Stimulated activated CD4-positive, alpha-beta T cell treated with anti-CD3 and anti-CD28 coated beads, Interleukin-2, amount 100 ng/mL, for 48 hours (primary cell): ENCODE results near the gene HSD17B3.
A peak's percentile ranks its signal among the peaks of the same experiment; 100 is the strongest.
"Not testable (repeated sequence)": the region's sequence is repeated elsewhere in the genome, so short reads cannot be mapped to it uniquely, and the experiment has no call there.

Source experiments
- DNase-seq, 2 donors: peaks; one replicate each; pipeline ENCODE4 v3.0.0-alpha.2; 2020

The HSD17B3 gene

GRCh38 chr9:96302021-96302420 lies at the start of gene HSD17B3:
Gene HSD17B3, minus strand, starts transcription at chr9:96302176. Its CDS starts 72 bp downstream, at chr9:96302104.
- DNase-seq, result no peak

DNA sequence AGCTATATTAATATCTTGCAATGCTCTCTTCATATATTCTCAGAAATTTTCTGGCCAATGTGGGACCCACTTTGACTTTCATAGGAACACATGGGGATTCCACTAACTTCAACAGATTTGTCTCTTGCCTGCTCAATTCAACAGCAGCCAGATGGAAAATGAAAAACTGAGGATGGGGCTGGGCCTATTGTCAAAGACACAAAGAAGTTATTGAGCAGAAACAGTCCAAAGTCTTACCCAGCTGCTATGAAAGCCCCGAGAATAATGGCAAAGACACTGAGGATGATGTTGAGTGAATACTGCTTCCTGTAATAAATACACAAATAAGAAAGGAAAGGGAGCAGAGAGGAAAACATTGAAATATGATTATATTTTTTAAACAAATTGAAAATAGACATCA lies 48.9 kb upstream of the HSD17B3 start:
- no peak for DNase-seq

DNA sequence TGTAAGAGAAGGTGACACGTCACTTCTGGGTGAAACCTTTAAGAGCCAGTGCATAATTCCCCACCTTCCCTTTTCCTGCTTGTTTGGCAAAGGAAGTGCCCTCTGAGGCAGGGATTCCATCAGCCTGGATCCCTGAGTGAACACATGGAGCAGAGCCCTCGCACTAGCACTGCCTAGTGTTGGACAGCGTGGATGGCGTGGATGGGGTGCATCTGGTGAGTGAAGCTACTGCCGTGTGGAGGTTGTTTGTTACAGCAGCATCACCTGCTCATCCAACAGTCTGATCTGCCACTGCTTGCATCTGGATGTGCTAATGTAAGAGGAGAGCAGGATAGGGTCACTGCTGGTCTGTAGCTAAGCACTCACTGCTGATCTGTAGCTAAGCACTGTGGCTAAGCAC lies 46.3 kb upstream of the HSD17B3 start:
- DNase-seq, result no peak

- no peak for DNase-seq
Observed at GRCh38 chr9:96345551-96345950, 43.6 kb upstream of the HSD17B3 start.

DNA sequence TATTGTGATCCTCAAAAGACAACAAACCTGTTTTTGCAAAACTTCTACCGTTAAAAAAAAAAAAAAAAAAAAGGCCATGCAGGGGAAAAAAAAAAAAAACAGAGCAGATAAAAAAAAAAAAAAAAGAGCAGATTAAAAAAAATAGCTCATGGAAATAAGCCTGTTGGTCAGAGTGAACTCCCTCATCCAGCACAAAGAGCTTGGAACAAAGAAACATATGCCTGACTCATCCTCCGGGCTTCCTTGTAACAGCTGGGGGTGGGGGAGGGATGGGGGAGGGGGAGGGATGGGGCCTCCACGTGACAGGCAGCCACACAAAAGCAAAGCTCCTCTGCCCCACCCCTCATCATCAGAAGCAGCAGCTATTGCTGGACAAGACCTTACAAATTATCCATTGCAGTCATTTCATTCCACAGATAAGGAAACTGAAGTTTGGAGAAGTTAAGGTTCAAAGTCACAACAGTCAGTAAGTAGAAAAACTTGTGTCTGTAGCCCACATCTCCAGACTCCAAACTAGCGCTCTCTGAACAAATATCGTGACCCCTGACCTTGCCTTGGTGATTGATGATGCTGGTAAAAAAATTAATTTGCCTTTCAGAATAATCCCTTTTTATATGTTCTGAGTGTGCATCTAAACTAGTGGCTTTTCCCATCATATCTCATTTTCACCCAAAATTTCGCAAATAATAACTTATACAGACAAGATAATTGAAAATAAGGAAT lies 42.6 kb upstream of the HSD17B3 start:
- no peak for DNase-seq

- no peak for DNase-seq
Observed at GRCh38 chr9:96343515-96344360, 41.8 kb upstream of the HSD17B3 start.

GRCh38 chr9:96342571-96343245 lies 40.7 kb upstream of the HSD17B3 start:
- DNase-seq, result no peak

- DNase-seq, result no peak
Observed at GRCh38 chr9:96340707-96341106, 38.7 kb upstream of the HSD17B3 start.

DNA sequence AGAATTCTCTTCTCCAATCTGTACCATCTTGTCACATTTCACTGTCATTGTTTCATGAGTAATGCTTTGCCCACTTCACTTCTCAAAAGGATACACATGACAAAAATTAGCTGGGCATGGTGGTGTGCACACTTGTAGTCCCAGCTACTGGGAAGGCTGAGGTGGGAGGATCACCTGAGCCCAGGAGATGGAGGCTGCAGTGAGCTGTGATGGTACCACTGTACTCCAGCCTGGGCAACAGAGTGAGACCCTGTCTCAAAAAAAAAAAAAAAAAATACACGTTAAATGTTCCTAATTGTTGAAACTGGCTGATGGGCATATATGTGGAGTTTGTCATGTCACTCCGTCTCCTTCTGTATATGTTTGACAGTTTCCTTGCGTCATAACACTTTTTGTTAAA lies 36.3 kb upstream of the HSD17B3 start:
- no peak for DNase-seq

DNA sequence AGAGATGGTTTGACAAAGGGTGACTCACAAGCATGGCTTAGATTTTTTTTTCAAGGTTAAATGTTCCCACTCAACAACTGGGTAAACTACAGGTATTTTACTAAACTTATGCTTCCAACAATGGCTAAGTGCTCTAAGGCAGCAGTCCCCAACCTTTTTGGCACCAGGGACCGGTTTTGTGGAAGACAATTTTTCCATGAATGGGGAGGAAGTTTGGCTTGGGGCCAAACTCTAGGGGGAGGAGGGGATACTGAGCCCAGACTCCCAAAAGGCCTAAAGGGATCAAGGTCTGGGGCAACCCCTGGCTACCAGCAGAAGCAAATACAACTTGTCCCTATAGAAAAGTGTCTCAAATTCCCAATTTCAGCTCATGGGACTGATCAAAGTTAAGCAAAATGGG lies 32.0 kb upstream of the HSD17B3 start:
- no peak for DNase-seq

DNA sequence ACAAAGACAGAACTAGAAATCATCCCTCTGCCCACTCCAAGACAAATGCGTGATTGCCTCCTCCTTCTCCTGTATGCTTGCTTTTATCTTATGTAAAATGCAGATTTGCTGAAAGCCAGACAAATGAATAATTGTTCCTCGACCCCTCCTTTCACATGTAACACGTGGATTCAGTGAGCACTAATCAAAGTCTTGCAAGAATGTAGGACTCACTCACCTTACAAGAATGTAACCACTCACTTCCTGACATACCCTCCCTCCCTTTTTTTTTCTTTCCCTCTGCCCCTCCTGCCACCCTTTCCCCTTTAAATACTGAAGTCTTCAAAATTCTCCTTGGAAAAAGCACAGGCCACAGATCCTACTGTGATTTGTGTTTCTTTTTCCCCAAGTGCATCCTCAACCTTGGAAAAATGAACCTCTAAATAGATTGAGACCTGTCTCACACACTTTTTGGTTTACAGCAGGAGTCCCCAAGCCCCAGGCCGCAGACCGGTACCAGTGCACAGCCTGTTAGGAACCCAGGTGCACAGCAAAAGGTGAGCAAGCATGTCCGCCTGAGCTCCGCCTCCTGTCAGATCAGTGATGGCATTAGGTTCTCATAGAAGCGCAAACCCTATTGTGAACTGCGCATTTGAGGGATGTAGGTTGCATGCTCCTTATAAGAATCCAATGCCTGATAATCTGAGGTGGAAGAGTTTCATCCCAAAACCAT lies 29.4 kb upstream of the HSD17B3 start:
- DNase-seq, result no peak

DNA sequence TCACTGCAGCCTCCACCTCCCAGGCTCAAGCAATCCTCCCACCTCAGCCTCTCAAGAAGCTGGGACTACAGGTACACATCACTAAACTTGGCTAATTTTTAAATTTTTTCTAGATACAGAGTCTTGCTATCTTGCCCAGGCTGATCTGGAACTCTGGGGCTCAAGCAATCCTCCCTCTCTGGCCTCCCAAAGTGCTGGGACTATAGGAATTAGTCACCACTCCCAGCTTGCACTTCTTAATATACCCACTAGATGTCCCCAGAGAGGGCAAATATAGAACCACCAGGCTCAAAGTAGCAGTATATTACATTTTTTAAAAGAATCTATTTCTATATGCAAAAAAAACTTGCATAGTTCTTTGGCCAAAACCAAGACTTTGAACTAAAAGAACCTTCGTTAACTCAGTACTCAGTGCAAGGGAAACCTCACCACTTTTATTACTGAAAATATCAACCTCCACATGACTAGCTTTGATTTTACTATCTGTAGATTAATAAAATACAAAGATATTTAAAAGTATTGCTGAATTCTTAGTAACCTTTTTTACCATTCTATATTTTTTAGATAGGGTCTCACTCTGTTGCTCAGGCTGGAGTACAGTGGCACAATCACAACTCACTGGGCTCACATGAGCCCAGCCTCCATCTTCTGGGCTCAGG lies 25.8 kb upstream of the HSD17B3 start:
- peak; percentile 38 to 39 for DNase-seq

DNA sequence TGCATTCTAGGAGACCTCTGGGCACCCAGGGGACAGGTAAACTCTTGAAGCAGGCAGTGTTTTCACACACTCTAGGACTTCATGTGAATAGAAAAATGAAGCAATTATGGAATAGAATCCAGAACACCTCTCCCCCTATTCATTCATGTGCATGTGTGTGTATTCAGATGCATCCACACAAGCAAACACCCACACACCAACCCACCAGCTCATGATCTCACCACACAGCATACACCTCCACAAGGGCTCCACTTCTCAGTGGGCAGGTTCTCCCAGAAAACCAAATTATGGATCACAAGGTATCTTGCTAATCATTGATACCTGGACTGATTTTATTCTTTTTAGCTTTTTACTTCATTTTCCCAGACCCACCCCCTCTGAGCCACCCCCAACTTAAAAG lies 21.2 kb upstream of the HSD17B3 start:
- DNase-seq, result no peak

- not testable (repeated sequence) for DNase-seq
Observed at GRCh38 chr9:96322736-96323135, 20.8 kb upstream of the HSD17B3 start.

GRCh38 chr9:96322210-96322609 lies 20.2 kb upstream of the HSD17B3 start:
- not testable (repeated sequence) for DNase-seq

DNA sequence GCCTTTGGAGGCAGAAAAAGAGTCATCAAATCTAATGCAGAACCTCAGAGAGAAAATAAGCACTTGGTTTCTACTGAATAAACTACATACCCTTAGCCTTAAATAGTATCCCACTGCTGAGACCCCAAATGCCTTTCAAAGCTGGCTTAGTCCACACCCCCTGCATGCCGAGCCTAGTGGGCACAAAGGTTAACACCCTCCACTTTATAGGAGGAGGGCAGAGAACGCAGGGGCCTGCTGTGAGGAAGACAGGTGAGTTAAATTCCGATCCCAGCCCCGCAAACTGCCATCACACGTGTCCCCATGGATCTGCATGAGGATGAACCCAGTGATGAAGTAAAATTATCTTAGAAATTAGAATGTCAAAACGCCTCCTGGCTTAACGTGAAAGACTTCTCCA lies 19.5 kb upstream of the HSD17B3 start:
- DNase-seq, result no peak

DNA sequence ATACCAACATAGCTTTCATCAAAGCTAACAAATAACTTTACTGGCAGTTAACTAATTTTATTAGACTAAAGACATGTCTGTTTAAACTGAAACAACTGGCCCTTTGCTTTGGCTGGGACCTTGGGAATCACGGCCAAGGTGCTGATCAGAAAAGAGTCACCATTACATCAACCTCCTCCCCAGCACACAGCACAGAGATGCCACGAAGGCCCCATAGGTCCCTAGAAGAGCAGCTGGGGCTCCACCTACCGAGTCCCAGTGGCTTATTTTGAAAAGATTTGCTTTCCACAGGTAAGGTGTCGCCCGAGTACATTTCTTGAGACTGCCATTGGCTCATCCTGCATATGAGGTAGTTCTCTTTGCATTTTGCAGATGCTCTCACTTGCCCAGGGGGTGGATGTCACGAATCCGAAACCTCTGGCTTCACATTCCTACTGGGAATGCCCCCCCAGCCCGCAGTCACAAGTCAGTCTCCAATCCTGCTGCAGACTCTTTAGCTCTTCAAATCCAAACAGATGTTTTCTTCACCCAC lies 18.8 kb upstream of the HSD17B3 start:
- no peak for DNase-seq

DNA sequence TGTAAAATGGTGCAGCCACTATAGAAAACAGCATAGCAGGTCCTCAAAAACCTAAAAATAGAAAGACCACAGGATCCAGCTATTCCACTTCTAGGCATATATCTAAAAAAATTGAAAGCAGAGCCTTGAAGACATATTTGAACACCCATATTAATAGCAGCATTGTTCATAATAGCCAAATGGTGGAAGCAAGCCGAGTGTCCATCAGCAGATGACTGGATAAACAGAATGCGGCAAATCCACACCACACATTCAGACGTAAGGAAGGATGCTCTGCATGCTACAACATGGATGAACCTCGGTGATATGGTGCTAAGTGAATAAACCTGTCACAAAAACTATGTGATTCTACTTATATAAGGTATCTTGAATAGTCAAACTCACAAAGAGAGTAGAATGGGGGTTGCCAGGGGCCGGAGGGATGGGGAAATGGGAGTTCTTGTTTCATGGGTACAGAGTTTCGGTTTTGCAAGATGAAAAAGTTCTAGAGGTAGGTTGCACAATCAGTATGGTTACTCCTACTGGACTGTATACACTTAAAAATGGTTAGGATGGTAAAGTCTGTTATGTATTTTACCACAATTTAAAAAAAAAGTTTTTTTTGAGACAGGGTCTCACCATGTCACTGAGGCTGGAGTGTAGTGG lies 17.1 kb upstream of the HSD17B3 start:
- no peak for DNase-seq

DNA sequence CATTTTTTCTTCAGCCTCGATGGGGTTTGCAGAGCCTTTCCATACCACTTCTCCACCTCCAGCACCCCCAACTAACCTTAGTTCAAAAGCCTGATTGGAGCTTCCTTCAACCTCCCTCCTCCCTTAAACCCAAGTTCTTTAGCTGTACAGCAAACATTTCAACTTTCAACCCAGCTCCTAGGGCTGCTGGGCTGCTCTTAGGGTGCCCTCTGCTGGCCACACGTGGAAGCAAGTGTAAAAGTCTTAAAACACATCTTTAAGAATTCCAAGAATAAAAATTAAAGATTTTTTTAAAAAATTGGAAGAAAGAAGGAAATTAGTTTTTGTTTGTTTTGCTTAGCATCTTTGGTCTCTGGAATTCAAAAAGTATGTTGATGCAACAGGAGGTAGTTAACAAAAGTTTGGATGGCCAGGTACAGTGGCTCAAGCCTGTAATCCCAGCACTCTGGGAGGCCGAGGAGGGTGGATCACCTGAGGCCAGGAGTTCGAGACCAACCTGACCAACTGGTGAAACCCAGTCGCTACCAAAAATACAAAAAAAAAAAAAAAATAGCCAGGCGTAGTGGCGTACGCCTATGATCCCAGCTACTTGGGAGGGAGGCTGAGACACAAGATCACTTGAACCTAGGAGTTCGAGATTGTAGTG lies 15.5 kb upstream of the HSD17B3 start:
- DNase-seq, result peak; percentile 19 to 52

- no peak for DNase-seq
Observed at GRCh38 chr9:96309850-96310249, 7.9 kb upstream of the HSD17B3 start.

GRCh38 chr9:96306958-96307357 lies 5.0 kb upstream of the HSD17B3 start:
- not testable (repeated sequence) for DNase-seq
